Erythroblast (primary cell): Measurements from ENCODE around the gene CRTC1.

Source experiments
- GATA1 ChIP-seq: IDR thresholded peaks from 2 replicates; pipeline ENCODE4 v1.6.1; 2011; ENCODE audit warnings: low read depth, mild to moderate bottlenecking, control low read depth, low read length, moderate library complexity
- POLR2A ChIP-seq: IDR thresholded peaks from 2 replicates; pipeline ENCODE4 v1.6.1; 2011; ENCODE audit warnings: mild to moderate bottlenecking, low read length

GRCh38 chr19:18794029-18794313 is 110.5 kb downstream of the CRTC1 start:
- TF ChIP-seq POLR2A (no peak), GATA1 (no peak)
